CMK (cell line): ENCODE results near the gene KCNRG.
"Not testable (repeated sequence)": the region's sequence is repeated elsewhere in the genome, so short reads cannot be mapped to it uniquely, and the experiment has no call there.

Source experiments
- DNase-seq: peaks from one replicate; pipeline ENCODE4 v3.0.0-alpha.2; 2010; ENCODE audit warnings: low read depth

The KCNRG gene, protein sequence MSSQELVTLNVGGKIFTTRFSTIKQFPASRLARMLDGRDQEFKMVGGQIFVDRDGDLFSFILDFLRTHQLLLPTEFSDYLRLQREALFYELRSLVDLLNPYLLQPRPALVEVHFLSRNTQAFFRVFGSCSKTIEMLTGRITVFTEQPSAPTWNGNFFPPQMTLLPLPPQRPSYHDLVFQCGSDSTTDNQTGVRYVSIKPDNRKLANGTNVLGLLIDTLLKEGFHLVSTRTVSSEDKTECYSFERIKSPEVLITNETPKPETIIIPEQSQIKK

GRCh38 chr13:50015258-50015657 is at the start of gene KCNRG:
KCNRG (plus strand) TSS chr13:50015444; CDS start chr13:50015494, 50 bp downstream.
- no peak for DNase-seq

DNA sequence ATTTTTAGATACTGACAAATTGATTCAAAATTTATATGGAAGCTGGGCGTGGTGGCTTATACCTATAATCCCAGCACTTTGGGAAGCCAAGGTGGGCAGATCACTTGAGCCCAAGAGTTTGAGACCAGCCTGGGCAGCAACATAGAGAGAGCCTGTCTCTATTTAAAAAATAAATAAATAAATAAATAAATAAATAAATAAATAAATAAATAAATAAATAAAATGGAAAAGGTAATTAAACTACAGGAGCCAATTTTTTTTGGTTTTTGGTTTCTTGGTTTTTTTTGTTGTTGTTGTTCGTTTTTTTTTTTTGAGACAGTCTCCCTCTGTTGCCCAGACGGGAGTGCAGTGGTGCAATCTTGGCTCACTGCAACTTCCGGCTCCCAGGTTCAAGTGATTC is 47.8 kb upstream of the KCNRG start:
- no peak for DNase-seq

DNA sequence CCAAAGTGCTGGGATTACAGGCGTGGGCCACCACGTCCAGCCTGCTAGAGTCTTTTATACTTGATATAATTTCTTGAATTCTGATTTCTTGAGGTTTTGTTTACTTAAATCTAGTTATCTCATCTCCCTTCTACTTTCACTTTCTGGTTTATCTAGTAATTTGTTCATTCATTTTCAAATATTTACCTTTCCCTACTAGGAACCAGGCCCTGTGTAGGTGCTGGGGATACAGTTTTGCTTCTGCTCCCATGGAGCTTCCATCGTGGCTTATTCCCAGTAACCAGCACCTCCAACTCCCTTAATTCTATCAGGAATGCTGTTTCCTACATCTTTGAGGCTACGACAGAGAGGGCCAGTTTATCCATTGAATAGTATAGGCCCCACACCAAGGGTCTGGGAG is 42.5 kb upstream of the KCNRG start:
- DNase-seq = no peak

DNA sequence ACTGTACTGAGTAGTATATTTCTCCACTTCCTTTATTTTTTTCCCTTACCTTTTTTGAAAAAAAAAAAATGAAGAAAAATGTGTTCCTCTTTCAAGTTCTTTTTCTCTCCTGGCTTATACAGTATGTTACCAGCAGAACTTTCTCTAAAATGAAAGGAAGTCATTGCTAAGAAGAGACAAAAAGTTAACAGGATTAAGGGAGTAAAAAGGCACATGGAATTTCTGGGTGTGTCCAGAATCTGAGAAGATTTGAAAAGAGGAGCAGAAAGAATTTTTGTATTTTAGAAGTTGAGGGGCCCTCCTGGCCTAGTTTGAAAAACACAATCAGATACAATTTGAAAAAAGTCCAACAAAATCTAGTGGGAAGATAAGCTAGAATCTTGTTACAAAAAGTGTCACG is 39.4 kb upstream of the KCNRG start:
- no peak for DNase-seq

- DNase-seq = peak; percentile 70
Observed at GRCh38 chr13:49976314-49977258, 38.7 kb upstream of the KCNRG start.

DNA sequence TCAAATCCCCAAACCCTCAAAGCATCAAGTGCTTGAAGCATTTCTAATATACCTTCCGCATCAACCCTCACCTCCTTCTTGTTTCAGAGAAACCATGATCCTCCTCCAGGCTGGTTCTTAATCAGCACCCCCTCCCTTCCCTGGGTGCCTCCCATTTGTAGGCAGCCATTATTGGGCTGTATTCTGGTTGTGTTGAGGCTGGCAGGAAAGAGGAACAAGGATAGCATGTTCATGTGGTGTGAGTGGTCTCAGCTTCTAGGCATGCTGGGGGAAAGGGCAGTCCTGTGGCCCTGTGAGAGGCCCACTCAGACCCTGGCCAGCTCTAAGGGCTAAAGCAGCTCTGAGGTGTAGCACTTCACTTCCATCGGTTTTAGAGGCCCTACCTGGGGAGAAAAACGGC is 37.3 kb upstream of the KCNRG start:
- DNase-seq = no peak

- no peak for DNase-seq
Observed at GRCh38 chr13:49980266-49980665, 35.0 kb upstream of the KCNRG start.

- no peak for DNase-seq
Observed at GRCh38 chr13:49985129-49985528, 30.1 kb upstream of the KCNRG start.

- no peak for DNase-seq
Observed at GRCh38 chr13:49986471-49986870, 28.8 kb upstream of the KCNRG start.

GRCh38 chr13:49990612-49991011 is 24.6 kb upstream of the KCNRG start:
- not testable (repeated sequence) for DNase-seq

DNA sequence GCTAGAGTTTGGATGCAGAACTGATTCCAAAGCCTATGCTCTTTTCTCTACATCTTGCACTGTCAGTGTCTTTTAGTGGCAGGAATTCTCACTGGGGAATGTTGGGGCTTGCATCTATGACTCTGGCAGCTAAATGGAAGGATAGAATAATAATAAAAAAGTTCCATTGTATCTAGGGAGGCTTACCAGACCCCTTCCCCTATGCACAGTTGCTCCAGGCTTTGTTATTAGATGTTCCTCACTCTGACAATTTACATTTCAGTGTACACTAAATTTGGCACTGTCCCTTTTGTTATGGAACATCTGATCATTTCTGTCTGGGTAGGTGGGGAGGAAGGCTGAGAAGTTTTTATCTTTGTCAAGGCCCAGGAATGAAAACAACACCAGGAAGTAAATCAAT is 22.1 kb upstream of the KCNRG start:
- no peak for DNase-seq

GRCh38 chr13:49993666-49994065 is 21.6 kb upstream of the KCNRG start:
- DNase-seq = no peak

GRCh38 chr13:49995625-49996101 is 19.6 kb upstream of the KCNRG start:
- DNase-seq = no peak

DNA sequence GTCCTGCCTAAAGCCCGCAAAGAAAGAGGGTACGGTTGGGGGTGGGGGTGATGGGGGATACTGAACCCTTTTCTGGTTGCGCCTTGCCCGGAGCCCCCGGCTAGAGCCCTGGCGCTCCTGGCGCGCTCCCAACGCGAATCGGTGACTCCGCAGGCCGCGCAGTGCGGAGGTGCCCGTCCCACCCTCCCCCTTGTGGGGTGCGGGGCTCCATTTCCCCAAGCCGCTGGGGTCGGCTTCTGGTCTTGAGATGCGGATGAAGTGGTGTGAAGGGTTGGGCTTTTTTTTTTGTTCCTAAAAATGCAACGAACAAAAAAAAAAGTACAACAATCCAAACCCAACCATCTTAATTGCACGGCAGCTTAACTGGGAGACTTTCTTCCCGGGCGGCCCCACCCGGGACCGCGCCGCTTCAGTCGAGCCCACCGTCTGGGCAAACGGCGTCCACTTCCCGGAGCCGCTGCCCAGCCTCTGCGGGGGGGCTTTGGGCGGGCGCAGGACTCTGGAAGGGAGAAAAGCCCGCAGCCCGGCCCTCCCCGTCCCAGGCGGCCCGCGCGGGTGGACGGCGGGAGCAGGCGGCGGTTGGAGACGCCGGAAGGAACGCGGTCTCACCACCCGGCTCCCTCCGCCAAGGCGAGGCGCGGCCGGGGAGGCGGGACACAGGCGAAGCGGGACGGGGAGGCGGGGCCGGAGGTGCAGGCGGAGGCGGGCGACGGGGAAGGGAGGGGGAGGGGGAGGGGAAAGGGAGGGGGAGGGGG is 18.9 kb upstream of the KCNRG start:
- peak; percentile 86 for DNase-seq

DNA sequence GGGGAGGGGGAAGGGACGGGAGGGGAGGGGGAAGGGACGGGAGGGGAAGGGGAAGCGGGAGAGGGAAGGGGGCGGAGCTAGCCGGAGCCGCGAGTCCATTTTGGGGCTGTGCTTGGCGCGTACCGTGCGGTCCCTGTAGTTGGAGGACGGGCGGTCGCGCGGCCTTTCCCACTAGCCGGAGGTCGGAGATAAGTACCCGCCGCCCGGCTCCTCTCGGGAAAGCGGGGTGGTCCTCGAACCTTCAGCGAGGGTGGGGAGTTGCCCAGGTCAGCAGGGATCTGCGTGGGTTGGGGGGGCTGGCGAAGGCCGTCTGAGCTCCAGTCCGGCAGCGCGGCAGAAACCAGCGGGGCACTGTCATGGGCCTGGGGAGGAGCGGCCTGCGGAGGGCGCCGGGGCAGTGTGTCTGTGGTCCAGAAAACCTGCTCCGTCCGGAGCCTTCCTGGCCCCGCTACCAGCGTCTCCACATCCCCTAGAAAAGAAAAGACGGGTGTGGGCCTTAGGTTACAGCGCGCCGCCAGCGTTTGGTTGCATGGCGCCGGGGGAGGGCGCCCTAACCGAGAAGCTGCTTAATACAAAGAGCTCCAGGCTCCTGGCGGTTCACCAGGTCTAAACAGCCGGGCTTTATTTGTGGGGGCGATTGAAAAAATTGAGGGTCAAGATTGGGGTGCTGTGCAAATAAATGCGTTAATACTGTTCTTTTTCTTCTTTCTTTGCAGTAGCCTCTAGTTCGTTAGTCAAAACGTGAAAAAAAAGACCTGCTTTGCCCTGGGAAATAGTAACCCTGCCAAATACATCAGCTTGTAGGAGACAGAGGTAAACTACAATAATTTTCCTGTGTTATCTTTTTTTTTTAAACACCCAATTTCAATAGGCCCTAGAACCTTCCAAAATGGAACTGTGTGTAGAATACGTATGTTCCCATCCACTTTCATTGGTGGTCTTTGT is 18.0 kb upstream of the KCNRG start, which contains the start of gene TRIM13:
TSS of gene TRIM13 (plus strand) at position 92 of the 945 bp plus-strand sequence. CDS start 14,899 bp downstream, outside the sequence.
- peak; percentile 89 for DNase-seq

DNA sequence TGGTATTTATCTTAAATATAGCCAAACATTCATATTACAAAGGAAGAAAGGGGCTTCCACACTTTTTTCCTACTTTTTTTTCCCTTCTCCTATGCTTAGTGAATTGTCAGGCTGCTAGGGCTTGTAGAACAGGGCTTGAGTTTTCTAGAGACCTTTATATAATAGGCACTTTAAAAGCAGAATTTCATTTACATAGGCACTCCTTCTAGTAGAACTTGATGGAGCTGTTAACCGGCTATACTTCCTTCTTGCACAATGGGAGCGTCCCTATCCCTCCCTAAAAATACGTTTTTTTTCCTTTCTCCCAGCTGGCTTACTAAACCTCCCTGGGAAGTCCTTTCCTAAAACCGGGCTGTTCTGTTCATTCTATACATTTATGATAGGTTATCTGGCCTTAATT is 17.3 kb upstream of the KCNRG start:
- DNase-seq = no peak

DNA sequence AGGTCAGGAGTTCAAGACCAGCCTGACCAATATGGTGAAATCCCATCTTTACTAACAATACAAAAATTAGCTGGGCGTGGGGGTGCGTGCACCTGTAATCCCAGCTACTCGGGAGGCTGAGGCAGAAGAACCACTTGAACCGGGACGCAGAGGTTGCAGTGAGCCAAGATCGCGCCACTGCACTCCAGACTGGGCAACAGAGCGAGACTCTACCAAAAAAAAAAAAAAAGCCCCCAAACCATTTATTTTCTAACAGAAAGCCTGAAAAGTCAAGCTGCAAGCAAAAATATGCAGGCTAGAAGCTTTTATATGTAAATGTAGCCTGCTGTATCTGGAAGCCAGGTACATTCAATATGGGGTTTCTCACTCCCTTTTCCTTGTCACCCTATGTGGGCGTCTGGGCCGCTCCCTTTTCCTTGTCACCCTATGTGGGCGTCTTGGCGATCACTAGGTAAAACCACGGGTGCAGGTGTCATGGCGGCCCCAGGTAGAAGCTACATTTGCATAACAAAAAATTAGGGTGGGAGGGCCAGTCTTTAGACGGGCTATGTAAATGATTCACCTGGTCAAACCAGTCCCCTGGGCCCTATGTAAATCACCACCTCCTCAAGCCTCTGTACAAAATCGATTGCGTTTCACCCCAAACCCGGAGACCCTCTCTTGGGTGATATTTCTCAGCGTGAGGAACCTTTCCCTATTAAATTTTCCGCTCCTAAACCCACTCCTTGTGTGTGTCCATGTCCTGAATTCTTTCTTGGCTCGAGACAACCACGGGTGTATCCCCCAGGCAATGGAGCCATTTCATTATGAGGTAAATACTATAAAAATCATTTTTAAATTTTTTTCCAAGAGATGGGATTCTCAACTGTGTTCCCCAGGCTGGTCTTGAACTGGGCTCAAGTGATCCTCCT is 16.3 kb upstream of the KCNRG start:
- DNase-seq = no peak

DNA sequence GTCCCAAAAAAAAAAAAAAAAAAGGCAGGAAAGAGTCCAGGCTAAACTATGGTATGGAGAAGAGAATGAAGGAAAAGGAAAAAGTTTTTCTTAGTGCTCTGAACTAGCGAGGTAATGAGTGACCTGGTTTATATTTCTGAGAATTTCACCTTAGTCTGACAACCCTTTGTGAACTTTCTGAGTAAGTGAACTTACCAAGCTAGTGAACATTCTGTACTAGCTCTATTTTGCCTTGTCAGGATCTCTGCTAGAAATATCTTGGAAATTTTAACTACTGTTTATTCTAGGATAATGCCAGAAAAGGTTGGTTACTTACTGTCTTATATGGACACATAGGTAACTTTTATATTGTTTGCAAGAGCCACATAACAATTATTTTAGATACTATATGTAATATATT is 14.0 kb upstream of the KCNRG start:
- DNase-seq = no peak

DNA sequence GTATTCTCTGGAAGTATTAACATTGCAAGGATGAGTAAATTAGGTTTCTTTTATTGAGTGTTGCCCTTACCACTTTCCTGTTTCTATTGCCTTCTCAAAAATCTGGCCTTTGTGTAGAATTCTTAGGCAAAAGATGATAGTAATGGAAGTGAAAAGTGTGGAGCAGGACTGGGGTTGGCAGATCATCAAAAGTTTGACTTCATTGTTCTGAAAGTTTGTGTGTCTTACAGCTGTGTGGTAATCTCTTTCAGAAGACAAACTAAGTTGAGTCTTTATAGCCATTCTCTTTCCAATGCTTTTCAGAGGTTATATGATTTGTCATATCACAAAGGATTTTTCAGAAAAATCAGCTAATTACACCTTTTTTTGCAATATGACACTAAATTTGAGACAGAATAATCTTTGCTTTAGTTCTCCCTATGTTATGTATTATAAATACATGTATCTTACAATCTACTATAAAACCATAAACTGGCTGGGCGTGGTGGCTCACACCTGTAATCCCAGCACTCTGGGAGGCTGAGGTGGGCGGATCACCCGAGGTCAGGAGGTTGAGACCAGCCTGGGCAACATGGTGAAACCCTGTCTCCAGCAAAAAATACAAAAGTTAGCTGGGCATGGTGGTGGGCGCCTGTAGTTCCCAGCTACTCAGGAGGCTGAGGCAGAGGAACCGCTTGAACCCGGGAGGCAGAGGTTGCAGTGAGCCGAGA is 8.7 kb upstream of the KCNRG start:
- no peak for DNase-seq
